Measurements from ENCODE around the gene ZNF3. TPM values are rescaled to one million over a fixed set of nuclear protein-coding genes. Genes with fewer than 3 reads are reported as not detected.

ZNF3 gene
- total and polyA plus RNA-seq, 9 of the 15 experiments (the other 6 are each of a cell fraction or from before 2014, with no cell fraction given) = 30.0 to 64.9 (median 51.5) TPM

GRCh38 chr7:100061518-100062193, 19.9 kb downstream of the ZNF3 start (continued):
- no peak for TF ChIP-seq ZNF77 (CRISPR knock-in tag; IDR thresholded peaks at IDR 0.05)
- no peak for TF ChIP-seq MCM2 (IDR thresholded peaks at IDR 0.05; ENCODE audit: low read depth)
- peak; percentile 59; the same call in 1 of the 2 replicates for TF ChIP-seq NR2C1 (IDR thresholded peaks at IDR 0.05)
- TF ChIP-seq NR2C1 (tag; IDR thresholded peaks at IDR 0.05) = peak; percentile 33; the same call in 1 of the 2 replicates
- no peak for TF ChIP-seq U2AF2 (optimal IDR thresholded peaks at IDR 0.05; ENCODE audit: low read depth, low read length)
- no peak for TF ChIP-seq ZNF785 (CRISPR knock-in tag; IDR thresholded peaks at IDR 0.05)
- no peak for TF ChIP-seq XRCC3 (IDR thresholded peaks at IDR 0.05)
- TF ChIP-seq MYNN (IDR thresholded peaks at IDR 0.05) = 0 out of 2 replicates have a peak, but pooled peaks have one; percentile 57
- TF ChIP-seq MYNN (CRISPR knock-in tag; IDR thresholded peaks at IDR 0.05) = no peak
- TF ChIP-seq ZNF589 (CRISPR knock-in tag; IDR thresholded peaks at IDR 0.05; ENCODE audit: low read depth) = no peak
- TF ChIP-seq, protein P1, sequence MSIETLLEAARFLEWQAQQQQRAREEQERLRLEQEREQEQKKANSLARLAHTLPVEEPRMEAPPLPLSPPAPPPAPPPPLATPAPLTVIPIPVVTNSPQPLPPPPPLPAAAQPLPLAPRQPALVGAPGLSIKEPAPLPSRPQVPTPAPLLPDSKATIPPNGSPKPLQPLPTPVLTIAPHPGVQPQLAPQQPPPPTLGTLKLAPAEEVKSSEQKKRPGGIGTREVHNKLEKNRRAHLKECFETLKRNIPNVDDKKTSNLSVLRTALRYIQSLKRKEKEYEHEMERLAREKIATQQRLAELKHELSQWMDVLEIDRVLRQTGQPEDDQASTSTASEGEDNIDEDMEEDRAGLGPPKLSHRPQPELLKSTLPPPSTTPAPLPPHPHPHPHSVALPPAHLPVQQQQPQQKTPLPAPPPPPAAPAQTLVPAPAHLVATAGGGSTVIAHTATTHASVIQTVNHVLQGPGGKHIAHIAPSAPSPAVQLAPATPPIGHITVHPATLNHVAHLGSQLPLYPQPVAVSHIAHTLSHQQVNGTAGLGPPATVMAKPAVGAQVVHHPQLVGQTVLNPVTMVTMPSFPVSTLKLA (conservative IDR thresholded peaks at IDR 0.05) = 0 out of 4 replicates have a peak, but pooled peaks of 1 of the 2 experiments have one; percentile 33
- no peak for TF ChIP-seq SMARCB1 (IDR thresholded peaks at IDR 0.05; ENCODE audit: insufficient read length, low read depth)
- TF ChIP-seq NFYB (IDR thresholded peaks at IDR 0.05; ENCODE audit: extremely low read depth, insufficient read length) = no peak
- TF ChIP-seq CC2D1A (IDR thresholded peaks at IDR 0.05) = peak; percentile 91; the same call in 1 of the 2 replicates
- TF ChIP-seq, protein P2, sequence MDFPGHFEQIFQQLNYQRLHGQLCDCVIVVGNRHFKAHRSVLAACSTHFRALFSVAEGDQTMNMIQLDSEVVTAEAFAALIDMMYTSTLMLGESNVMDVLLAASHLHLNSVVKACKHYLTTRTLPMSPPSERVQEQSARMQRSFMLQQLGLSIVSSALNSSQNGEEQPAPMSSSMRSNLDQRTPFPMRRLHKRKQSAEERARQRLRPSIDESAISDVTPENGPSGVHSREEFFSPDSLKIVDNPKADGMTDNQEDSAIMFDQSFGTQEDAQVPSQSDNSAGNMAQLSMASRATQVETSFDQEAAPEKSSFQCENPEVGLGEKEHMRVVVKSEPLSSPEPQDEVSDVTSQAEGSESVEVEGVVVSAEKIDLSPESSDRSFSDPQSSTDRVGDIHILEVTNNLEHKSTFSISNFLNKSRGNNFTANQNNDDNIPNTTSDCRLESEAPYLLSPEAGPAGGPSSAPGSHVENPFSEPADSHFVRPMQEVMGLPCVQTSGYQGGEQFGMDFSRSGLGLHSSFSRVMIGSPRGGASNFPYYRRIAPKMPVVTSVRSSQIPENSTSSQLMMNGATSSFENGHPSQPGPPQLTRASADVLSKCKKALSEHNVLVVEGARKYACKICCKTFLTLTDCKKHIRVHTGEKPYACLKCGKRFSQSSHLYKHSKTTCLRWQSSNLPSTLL (IDR thresholded peaks at IDR 0.05) = no peak
- TF ChIP-seq CBFB (CRISPR knock-in tag; IDR thresholded peaks at IDR 0.05) = no peak
- no peak for TF ChIP-seq ZNF408 (CRISPR knock-in tag; IDR thresholded peaks at IDR 0.05; ENCODE audit: low read depth)
- TF ChIP-seq PHTF2 (CRISPR knock-in tag; IDR thresholded peaks at IDR 0.05) = no peak
- TF ChIP-seq HCFC1 (IDR thresholded peaks at IDR 0.05; ENCODE audit: low read depth, low read length) = no peak
- peak; percentile 61; the same call in 1 of the 2 replicates for TF ChIP-seq PML (IDR thresholded peaks at IDR 0.05; ENCODE audit: low read length)
- TF ChIP-seq KLF13 (tag; IDR thresholded peaks at IDR 0.05; ENCODE audit: borderline replicate concordance, low read depth) = no peak
- TF ChIP-seq TEAD1 (CRISPR knock-in tag; IDR thresholded peaks at IDR 0.05) = no peak
- TF ChIP-seq RUNX1 (IDR thresholded peaks at IDR 0.05; ENCODE audit: low read depth) = no peak
- no peak for TF ChIP-seq PCBP1 (IDR thresholded peaks at IDR 0.05; ENCODE audit: low read depth, low read length, poor library complexity, severe bottlenecking)
- TF ChIP-seq, protein P3, sequence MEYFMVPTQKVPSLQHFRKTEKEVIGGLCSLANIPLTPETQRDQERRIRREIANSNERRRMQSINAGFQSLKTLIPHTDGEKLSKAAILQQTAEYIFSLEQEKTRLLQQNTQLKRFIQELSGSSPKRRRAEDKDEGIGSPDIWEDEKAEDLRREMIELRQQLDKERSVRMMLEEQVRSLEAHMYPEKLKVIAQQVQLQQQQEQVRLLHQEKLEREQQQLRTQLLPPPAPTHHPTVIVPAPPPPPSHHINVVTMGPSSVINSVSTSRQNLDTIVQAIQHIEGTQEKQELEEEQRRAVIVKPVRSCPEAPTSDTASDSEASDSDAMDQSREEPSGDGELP (CRISPR knock-in tag; IDR thresholded peaks at IDR 0.05; ENCODE audit: borderline replicate concordance) = peak; percentile 93
- TF ChIP-seq FOXM1 (IDR thresholded peaks at IDR 0.05; ENCODE audit: low read depth) = peak; percentile 57; the same call in 1 of the 2 replicates
- no peak for TF ChIP-seq FOXM1 (CRISPR knock-in tag; IDR thresholded peaks at IDR 0.05; ENCODE audit: low read depth)
- peak; percentile 31; the same call in 1 of the 2 replicates for TF ChIP-seq TRIM28 (IDR thresholded peaks at IDR 0.05)
